ENCODE measurements around the gene MAFG. TPM values are rescaled to one million over a fixed set of nuclear protein-coding genes. Genes with fewer than 3 reads are reported as not detected.
A peak's percentile ranks its signal among the peaks of the same experiment; 100 is the strongest.

The MAFG gene
- polyA plus RNA-seq, 1 of the 3 experiments (the other 2 are of a cell fraction), result 38.7 TPM

GRCh38 chr17:81960130-81960958, 32.8 kb upstream of the MAFG start:
- peak; percentile 91 for TF ChIP-seq EZH2phosphoT487 (IDR thresholded peaks at IDR 0.05; ENCODE audit: borderline replicate concordance, low read depth)
- TF ChIP-seq NFIC (IDR thresholded peaks at IDR 0.05; ENCODE audit: borderline replicate concordance), result no peak
- TF ChIP-seq ELF1 (IDR thresholded peaks at IDR 0.05), result no peak
- TF ChIP-seq IRF3 (IDR thresholded peaks at IDR 0.05; ENCODE audit: low read depth, low read length), result no peak
- no peak for TF ChIP-seq FOXJ3 (CRISPR knock-in tag; IDR thresholded peaks at IDR 0.05)
- WGBS (ENCODE audit: low lambda C conversion rate), result 3% methylated on average over 40 of the region's 98 CpGs
- H3K36me3 ChIP-seq (replicated peaks in 1 of 2; ENCODE audit: control insufficient read depth in 1 of 2, insufficient read depth in 2 of 2, low read length in 1 of 2), result no peaks in the 10 kb centered on the region
- peak overlapping the region in 1 of 2 experiments; percentile 40; a peak in 3 of 4 replicates for H3K4me3 ChIP-seq (ENCODE audit: low read depth in 2 of 2, low read length in 1 of 2)
- H3K9me3 ChIP-seq, result no peaks in the 10 kb centered on the region
- H3K9me2 ChIP-seq, result no peaks in the 10 kb centered on the region
- H3K79me2 ChIP-seq (ENCODE audit: insufficient read depth), result no peaks in the 10 kb centered on the region
- H4K20me1 ChIP-seq (ENCODE audit: insufficient read depth), result no peaks in the 10 kb centered on the region
- DNase-seq, result no peak
- H3K4me1 ChIP-seq (ENCODE audit: control insufficient read depth in 1 of 2, insufficient read depth in 2 of 2, low read depth in 1 of 2, low read length in 1 of 2), result peaks cover 0 to 25% of the 10 kb centered on the region in 2 experiments; a peak in 1 of 4 replicates
- H2AFZ ChIP-seq (ENCODE audit: low read depth), result peak overlapping the region; percentile 51; the same call in 1 of the 2 replicates
- peaks cover 9% of the 10 kb centered on the region for H3F3A ChIP-seq (replicated peaks; ENCODE audit: insufficient read depth)
- peaks cover 18% of the 10 kb centered on the region for H3K27me3 ChIP-seq (ENCODE audit: insufficient read depth)
- ChIA-PET POLR2A (interaction anchor here (0.9 to 2.3 kb wide), 8 partner anchors 17 to 77 kb away, joined by 3 to 41 read pairs (median 4); partner anchors contain the start of genes ASPSCR1, CENPX, DCXR and LRRC45), CTCF (interaction anchor here (0.6 to 14.5 kb wide), 57 partner anchors 8 to 349 kb away, joined by 3 to 1216 read pairs (median 6); partner anchors contain the start of genes ANAPC11, ARHGDIA, ASPSCR1 and CENPX)
- no peak overlapping the region for H3K9ac ChIP-seq
- H3K4me2 ChIP-seq, result peak overlapping the region; percentile 72
- H3K27ac ChIP-seq (ENCODE audit: low read depth in 2 of 2, low read length in 1 of 2), result no peak overlapping the region

- POLR2A ChIA-PET, result interaction anchor here (0.9 to 2.3 kb wide), 10 partner anchors 17 to 78 kb away, joined by 3 to 41 read pairs (median 4); partner anchors contain the start of genes ALYREF, ANAPC11, ASPSCR1 and CENPX
- H3K36me3 ChIP-seq (replicated peaks in 1 of 2; ENCODE audit: control insufficient read depth in 1 of 2, insufficient read depth in 2 of 2, low read length in 1 of 2), result no peaks in the 10 kb centered on the region
- H3F3A ChIP-seq (replicated peaks; ENCODE audit: insufficient read depth), result peaks cover 1% of the 10 kb centered on the region
- H3K27ac ChIP-seq (ENCODE audit: low read depth in 2 of 2, low read length in 1 of 2), result no peak overlapping the region
- peaks cover 0 to 25% of the 10 kb centered on the region in 2 experiments; a peak in 1 of 4 replicates for H3K4me1 ChIP-seq (ENCODE audit: control insufficient read depth in 1 of 2, insufficient read depth in 2 of 2, low read depth in 1 of 2, low read length in 1 of 2)
- peak; percentile 96 for DNase-seq
- CTCF ChIA-PET, result interaction anchor here (0.6 to 14.5 kb wide), 72 partner anchors 9 to 447 kb away, joined by 3 to 1216 read pairs (median 5); partner anchors contain the start of genes ACTG1, ANAPC11, ARHGDIA and ASPSCR1
- no peak overlapping the region for H3K9ac ChIP-seq
- peaks cover 18% of the 10 kb centered on the region for H3K27me3 ChIP-seq (ENCODE audit: insufficient read depth)
- no peaks in the 10 kb centered on the region for H3K9me3 ChIP-seq
- peak overlapping the region; percentile 40 to 49 for H3K4me3 ChIP-seq (ENCODE audit: low read depth in 2 of 2, low read length in 1 of 2)
- no peaks in the 10 kb centered on the region for H3K79me2 ChIP-seq (ENCODE audit: insufficient read depth)
- H4K20me1 ChIP-seq (ENCODE audit: insufficient read depth), result no peaks in the 10 kb centered on the region
- H2AFZ ChIP-seq (ENCODE audit: low read depth), result peak overlapping the region; percentile 51; the same call in 1 of the 2 replicates
- WGBS (ENCODE audit: low lambda C conversion rate), result 8% methylated on average over 58 of the region's 112 CpGs
- H3K9me2 ChIP-seq, result no peaks in the 10 kb centered on the region
- peak overlapping the region; percentile 72 for H3K4me2 ChIP-seq
- no peak; the same call in 1 of the 2 replicates for TF ChIP-seq RFX5 (IDR thresholded peaks at IDR 0.05; ENCODE audit: low read length)
- TF ChIP-seq MAX (IDR thresholded peaks at IDR 0.05; ENCODE audit: low read depth), result peak; percentile 55; the same call in 1 of the 2 replicates
- TF ChIP-seq CHD2 (IDR thresholded peaks at IDR 0.05; ENCODE audit: low read length, partially characterized antibody), result peak; percentile 14
- no peak for TF ChIP-seq TEAD4 (IDR thresholded peaks at IDR 0.05; ENCODE audit: borderline replicate concordance, insufficient read depth)
- no peak for TF ChIP-seq ELF1 (IDR thresholded peaks at IDR 0.05)
- TF ChIP-seq GATA2 (CRISPR knock-in tag; IDR thresholded peaks at IDR 0.05), result no peak
- no peak for TF ChIP-seq RCOR1 (IDR thresholded peaks at IDR 0.05; ENCODE audit: low read length)
- TF ChIP-seq NFIC (IDR thresholded peaks at IDR 0.05; ENCODE audit: borderline replicate concordance), result no peak
- no peak for TF ChIP-seq GABPA (IDR thresholded peaks at IDR 0.05; ENCODE audit: low read depth)
- TF ChIP-seq FOXJ3 (CRISPR knock-in tag; IDR thresholded peaks at IDR 0.05), result no peak
- TF ChIP-seq NRF1 (IDR thresholded peaks at IDR 0.05; ENCODE audit: low read depth, low read length), result no peak; the same call in 1 of the 2 replicates
- TF ChIP-seq RXRA (IDR thresholded peaks at IDR 0.05; ENCODE audit: borderline replicate concordance, low read depth), result no peak
- TF ChIP-seq USF1 (IDR thresholded peaks at IDR 0.05; ENCODE audit: borderline replicate concordance, low read depth), result no peak
- no peak for TF ChIP-seq MEF2A (IDR thresholded peaks at IDR 0.05; ENCODE audit: borderline replicate concordance, low read depth)
- no peak; the same call in 1 of the 2 replicates for TF ChIP-seq TCF12 (IDR thresholded peaks at IDR 0.05)
- TF ChIP-seq POLR2AphosphoS5 (IDR thresholded peaks at IDR 0.05; ENCODE audit: low read depth, low read length), result no peak
- TF ChIP-seq FOXM1 (IDR thresholded peaks at IDR 0.05; ENCODE audit: low read depth), result no peak
- no peak for TF ChIP-seq FOSL2 (IDR thresholded peaks at IDR 0.05; ENCODE audit: borderline replicate concordance, low read depth)
Observed at GRCh38 chr17:81959362-81960129, 32.0 kb upstream of the MAFG start.
